BE2C (cell line): ENCODE results near the gene CREB5.
"Not testable (repeated sequence)": the region's sequence is repeated elsewhere in the genome, so short reads cannot be mapped to it uniquely, and the experiment has no call there.

ENCODE experiments used
- DNase-seq: peaks from one replicate; pipeline ENCODE4 v3.0.0-alpha.2; 2020
- H3K27me3 ChIP-seq: fragments of 250-450 bp; sonication (Bioruptor Pico); 2 replicates; pipeline ENCODE4 v1.5.1; 2020; ENCODE audit warnings: mild to moderate bottlenecking
- H3K36me3 ChIP-seq: fragments of 250-450 bp; sonication (Bioruptor Pico); 2 replicates; pipeline ENCODE4 v1.5.1; 2020; ENCODE audit warnings: mild to moderate bottlenecking
- H3K4me1 ChIP-seq: fragments of 250-450 bp; sonication (Bioruptor Pico); 2 replicates; pipeline ENCODE4 v1.5.1; 2020
- H3K4me3 ChIP-seq: 2 replicates; pipeline ENCODE4 v1.5.1; 2011; ENCODE audit warnings: low read depth, low read length
- H3K9me3 ChIP-seq: fragments of 250-450 bp; sonication (Bioruptor Pico); 2 replicates; pipeline ENCODE4 v1.5.1; 2020
- CTCF ChIP-seq: IDR thresholded peaks from 2 replicates; pipeline ENCODE4 v1.5.1; 2012; ENCODE audit warnings: mild to moderate bottlenecking, low read depth, low read length

The CREB5 gene

GRCh38 chr7:28548416-28548815 is 136.1 kb downstream of the CREB5 start:
- no peak for DNase-seq
- no peaks in the 10 kb centered on the region for H3K9me3 ChIP-seq
- TF ChIP-seq CTCF, result no peak
- no peaks in the 10 kb centered on the region for H3K27me3 ChIP-seq
- no peak overlapping the region for H3K4me3 ChIP-seq
- peaks cover 8% of the 10 kb centered on the region for H3K4me1 ChIP-seq
- H3K36me3 ChIP-seq, result no peaks in the 10 kb centered on the region

GRCh38 chr7:28549998-28550397 is 137.7 kb downstream of the CREB5 start:
- H3K4me3 ChIP-seq, result no peak overlapping the region
- no peaks in the 10 kb centered on the region for H3K36me3 ChIP-seq
- no peak for TF ChIP-seq CTCF
- no peaks in the 10 kb centered on the region for H3K27me3 ChIP-seq
- H3K9me3 ChIP-seq, result no peaks in the 10 kb centered on the region
- H3K4me1 ChIP-seq, result peaks cover 10% of the 10 kb centered on the region
- DNase-seq, result no peak

- H3K27me3 ChIP-seq, result no peaks in the 10 kb centered on the region
- no peak overlapping the region for H3K4me3 ChIP-seq
- H3K9me3 ChIP-seq, result no peaks in the 10 kb centered on the region
- no peaks in the 10 kb centered on the region for H3K36me3 ChIP-seq
- no peak for DNase-seq
- TF ChIP-seq CTCF, result no peak
- H3K4me1 ChIP-seq, result peaks cover 11% of the 10 kb centered on the region
Measured at GRCh38 chr7:28550580-28551186, 138.4 kb downstream of the CREB5 start.

- Histone ChIP-seq H3K27me3 (no peaks in the 10 kb centered on the region), H3K4me3 (no peak overlapping the region), H3K9me3 (no peaks in the 10 kb centered on the region), H3K4me1 (peaks cover 11% of the 10 kb centered on the region), H3K36me3 (no peaks in the 10 kb centered on the region)
- TF ChIP-seq CTCF, result no peak
- no peak for DNase-seq
Measured at GRCh38 chr7:28551331-28551730, 139.0 kb downstream of the CREB5 start.

- H3K27me3 ChIP-seq, result not testable (repeated sequence)
Measured at GRCh38 chr7:28551766-28552165, 139.4 kb downstream of the CREB5 start.

GRCh38 chr7:28554802-28555471 is 142.6 kb downstream of the CREB5 start:
- no peak for TF ChIP-seq CTCF

More at GRCh38 chr7:28551766-28552165, 139.4 kb downstream of the CREB5 start:
- not testable (repeated sequence) for DNase-seq, H3K4me3 ChIP-seq, H3K36me3 ChIP-seq, H3K9me3 ChIP-seq
- H3K4me1 ChIP-seq, result peaks cover 11% of the 10 kb centered on the region

More at GRCh38 chr7:28554802-28555471, 142.6 kb downstream of the CREB5 start:
- Histone ChIP-seq H3K27me3 (no peaks in the 10 kb centered on the region), H3K4me1 (peaks cover 11% of the 10 kb centered on the region), H3K9me3 (no peaks in the 10 kb centered on the region), H3K4me3 (no peak overlapping the region), H3K36me3 (no peaks in the 10 kb centered on the region)
- DNase-seq, result no peak
